ENCODE measurements around the gene TMEM218.

TMEM218 gene

GRCh38 chr11:125146232-125146631 is 34.8 kb upstream of the TMEM218 start:
- DNase-seq (ENCODE audit: extremely low spot score): no peak
- no peak for TF ChIP-seq CTCF (IDR thresholded peaks at IDR 0.05; ENCODE audit: control extremely low read depth, extremely low read depth, low read depth, missing control alignments)
- CTCF ChIA-PET: no interaction called here
- POLR2A ChIA-PET: no interaction called here

- POLR2A ChIA-PET: no interaction called here
- DNase-seq (ENCODE audit: extremely low spot score): peak; percentile 80
Measured at GRCh38 chr11:125141686-125142535, 30.5 kb upstream of the TMEM218 start.

GRCh38 chr11:125141178-125141577 is 29.8 kb upstream of the TMEM218 start:
- POLR2A ChIA-PET: no interaction called here
- DNase-seq (ENCODE audit: extremely low spot score): no peak
- TF ChIP-seq CTCF (IDR thresholded peaks at IDR 0.05; ENCODE audit: control extremely low read depth, extremely low read depth, low read depth, missing control alignments): no peak
- CTCF ChIA-PET: interaction anchor here (0.6 to 5.6 kb wide), 33 partner anchors 12 to 272 kb away, joined by 3 to 57 read pairs (median 5); partner anchors contain the start of genes CCDC15, SLC37A2 and TMEM218

More at GRCh38 chr11:125141686-125142535, 30.5 kb upstream of the TMEM218 start:
- CTCF ChIA-PET: interaction anchor here (0.7 to 5.6 kb wide), 55 partner anchors 9 to 672 kb away, joined by 3 to 57 read pairs (median 5); partner anchors contain the start of genes CCDC15, PKNOX2, SLC37A2 and TMEM218
- peak; percentile 90 for TF ChIP-seq CTCF (IDR thresholded peaks at IDR 0.05; ENCODE audit: control extremely low read depth, extremely low read depth, low read depth, missing control alignments)

- CTCF ChIA-PET: interaction anchor here (0.8 to 5.6 kb wide), 25 partner anchors 9 to 187 kb away, joined by 3 to 57 read pairs (median 6); partner anchors contain the start of genes CCDC15, SLC37A2 and TMEM218
Measured at GRCh38 chr11:125140233-125140632, 28.8 kb upstream of the TMEM218 start.

GRCh38 chr11:125139778-125140177 is 28.4 kb upstream of the TMEM218 start:
- TF ChIP-seq CTCF (IDR thresholded peaks at IDR 0.05; ENCODE audit: control extremely low read depth, extremely low read depth, low read depth, missing control alignments): no peak
- CTCF ChIA-PET: interaction anchor here (1.4 to 5.6 kb wide), 12 partner anchors 9 to 177 kb away, joined by 3 to 57 read pairs (median 18); partner anchors contain the start of gene TMEM218
- DNase-seq (ENCODE audit: extremely low spot score): no peak
- POLR2A ChIA-PET: no interaction called here

More at GRCh38 chr11:125140233-125140632, 28.8 kb upstream of the TMEM218 start:
- DNase-seq (ENCODE audit: extremely low spot score): no peak
- POLR2A ChIA-PET: no interaction called here
- no peak for TF ChIP-seq CTCF (IDR thresholded peaks at IDR 0.05; ENCODE audit: control extremely low read depth, extremely low read depth, low read depth, missing control alignments)

- ChIA-PET POLR2A (no interaction called here), CTCF (interaction anchor here (1.3 to 5.6 kb wide), 3 partner anchors 15 to 48 kb away, joined by 4 to 57 read pairs (median 53); partner anchors contain the start of gene TMEM218)
- no peak for DNase-seq (ENCODE audit: extremely low spot score)
- no peak for TF ChIP-seq CTCF (IDR thresholded peaks at IDR 0.05; ENCODE audit: control extremely low read depth, extremely low read depth, low read depth, missing control alignments)
Measured at GRCh38 chr11:125138966-125139365, 27.5 kb upstream of the TMEM218 start.

Measured in GM10248 (cell line).